KG1 (cell line): ENCODE results near the gene PHF21A.
"Not testable (repeated sequence)": the region's sequence is repeated elsewhere in the genome, so short reads cannot be mapped to it uniquely, and the experiment has no call there.

Source experiments
- DNase-seq: peaks from one replicate; lab custom pipeline; 2025; lab: John Stamatoyannopoulos, UW

The PHF21A gene

GRCh38 chr11:45921561-45922424 is 199.5 kb downstream of the PHF21A start:
- DNase-seq, result no peak

GRCh38 chr11:45920531-45921477 is 200.4 kb downstream of the PHF21A start:
- no peak for DNase-seq

GRCh38 chr11:45919806-45920530 is 201.3 kb downstream of the PHF21A start:
- DNase-seq, result no peak

- no peak for DNase-seq
Measured at GRCh38 chr11:45918962-45919675, 202.1 kb downstream of the PHF21A start.

GRCh38 chr11:45918331-45918941 is 202.8 kb downstream of the PHF21A start:
- DNase-seq, result peak; percentile 37

GRCh38 chr11:45917623-45918330 is 203.5 kb downstream of the PHF21A start, which contains the start of gene PEX16:
Gene PEX16 (minus strand): TSS chr11:45917877. CDS start chr11:45917811, 66 bp downstream.
- peak; percentile 87 for DNase-seq

GRCh38 chr11:45917286-45917622 is 204.0 kb downstream of the PHF21A start:
- no peak for DNase-seq

- no peak for DNase-seq
Measured at GRCh38 chr11:45915446-45915845, 205.8 kb downstream of the PHF21A start.

GRCh38 chr11:45913942-45914635 is 207.2 kb downstream of the PHF21A start:
- no peak for DNase-seq

GRCh38 chr11:45913514-45913913 is 207.7 kb downstream of the PHF21A start:
- no peak for DNase-seq

GRCh38 chr11:45910623-45911022 is 210.6 kb downstream of the PHF21A start:
- DNase-seq, result no peak

GRCh38 chr11:45909594-45910475 is 211.4 kb downstream of the PHF21A start:
- no peak for DNase-seq

- DNase-seq, result no peak
Measured at GRCh38 chr11:45907911-45908370, 213.3 kb downstream of the PHF21A start.

- DNase-seq, result no peak
Measured at GRCh38 chr11:45906965-45907611, 214.2 kb downstream of the PHF21A start, which contains the start of gene FREY1. Gene FREY1 (minus strand): TSS chr11:45907271. CDS start chr11:45907245, 26 bp downstream.

- DNase-seq, result no peak
Measured at GRCh38 chr11:45906096-45906682, 215.1 kb downstream of the PHF21A start.

- not testable (repeated sequence) for DNase-seq
Measured at GRCh38 chr11:45905576-45905975, 215.7 kb downstream of the PHF21A start.

- DNase-seq, result no peak
Measured at GRCh38 chr11:45905095-45905494, 216.2 kb downstream of the PHF21A start.
